HG03045 (cell line): Measurements from ENCODE around the gene SELPLG.
"Not testable (repeated sequence)": the region's sequence is repeated elsewhere in the genome, so short reads cannot be mapped to it uniquely, and the experiment has no call there.

Source experiments
- ATAC-seq: cut with Tn5 transposase; IDR thresholded peaks from one replicate; pipeline ENCODE4 v1.9.1; 2021; ENCODE audit warnings: mild to moderate bottlenecking, moderate library complexity; ENCODE audit not compliant: unreplicated experiment

The SELPLG gene, protein sequence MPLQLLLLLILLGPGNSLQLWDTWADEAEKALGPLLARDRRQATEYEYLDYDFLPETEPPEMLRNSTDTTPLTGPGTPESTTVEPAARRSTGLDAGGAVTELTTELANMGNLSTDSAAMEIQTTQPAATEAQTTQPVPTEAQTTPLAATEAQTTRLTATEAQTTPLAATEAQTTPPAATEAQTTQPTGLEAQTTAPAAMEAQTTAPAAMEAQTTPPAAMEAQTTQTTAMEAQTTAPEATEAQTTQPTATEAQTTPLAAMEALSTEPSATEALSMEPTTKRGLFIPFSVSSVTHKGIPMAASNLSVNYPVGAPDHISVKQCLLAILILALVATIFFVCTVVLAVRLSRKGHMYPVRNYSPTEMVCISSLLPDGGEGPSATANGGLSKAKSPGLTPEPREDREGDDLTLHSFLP

DNA sequence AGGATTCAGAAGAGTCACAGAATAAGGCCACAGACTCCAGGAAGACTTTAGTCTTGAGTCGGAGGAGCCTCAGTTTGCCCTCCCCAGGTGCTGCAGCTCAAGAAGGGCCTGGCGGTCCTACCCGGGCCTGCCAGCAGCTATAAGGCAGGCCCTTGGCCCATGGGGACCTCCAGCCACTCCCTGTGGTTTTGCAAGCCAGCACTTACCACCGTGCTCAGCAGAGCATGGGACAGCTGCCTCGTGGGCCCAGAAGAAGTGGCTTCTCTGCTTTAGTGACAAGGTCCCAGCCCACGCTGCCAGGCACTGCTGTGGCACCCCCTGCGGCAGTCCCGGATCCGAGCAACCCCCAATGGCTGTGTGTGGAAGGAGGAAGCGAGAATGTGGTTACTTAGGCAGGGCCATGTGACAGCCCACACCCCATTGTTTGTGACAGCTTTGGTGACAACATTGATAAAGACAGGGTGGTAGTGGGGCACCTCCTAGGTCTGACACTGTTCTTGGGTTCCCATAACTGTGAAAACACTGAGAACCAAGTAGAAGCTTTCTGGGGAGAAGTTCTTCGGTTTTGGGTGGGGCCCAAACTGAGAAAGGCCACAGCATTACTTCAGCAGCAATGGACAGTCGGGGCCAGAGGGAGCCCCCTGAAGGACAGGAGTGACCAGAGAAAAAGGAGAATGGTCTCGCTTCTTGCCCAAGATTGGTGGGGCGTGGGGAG is at the start of gene SELPLG:
TSS of gene SELPLG (minus strand) at position 361 of the 715 bp plus-strand sequence. CDS start 9,587 bp downstream, outside the sequence.
- peak; percentile 51 for ATAC-seq

DNA sequence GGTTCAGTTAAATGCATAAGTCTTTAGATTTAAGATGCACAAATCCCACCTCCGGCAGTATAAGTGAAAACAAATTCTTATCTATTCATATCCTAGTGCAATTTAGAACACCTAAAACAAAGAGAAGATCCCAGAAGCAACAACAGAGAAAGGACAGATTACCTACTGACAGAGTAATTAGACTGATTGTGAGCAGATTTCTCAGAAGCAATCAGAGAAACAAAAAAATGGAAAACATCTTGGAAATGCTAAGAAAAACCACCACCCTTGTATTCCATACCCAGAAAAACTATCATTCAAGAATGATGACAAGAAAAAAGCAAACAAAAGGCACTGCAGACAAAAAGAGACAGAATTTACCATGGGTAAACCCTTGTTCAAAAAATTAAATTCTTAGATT is 47.6 kb upstream of the SELPLG start:
- ATAC-seq, result no peak

DNA sequence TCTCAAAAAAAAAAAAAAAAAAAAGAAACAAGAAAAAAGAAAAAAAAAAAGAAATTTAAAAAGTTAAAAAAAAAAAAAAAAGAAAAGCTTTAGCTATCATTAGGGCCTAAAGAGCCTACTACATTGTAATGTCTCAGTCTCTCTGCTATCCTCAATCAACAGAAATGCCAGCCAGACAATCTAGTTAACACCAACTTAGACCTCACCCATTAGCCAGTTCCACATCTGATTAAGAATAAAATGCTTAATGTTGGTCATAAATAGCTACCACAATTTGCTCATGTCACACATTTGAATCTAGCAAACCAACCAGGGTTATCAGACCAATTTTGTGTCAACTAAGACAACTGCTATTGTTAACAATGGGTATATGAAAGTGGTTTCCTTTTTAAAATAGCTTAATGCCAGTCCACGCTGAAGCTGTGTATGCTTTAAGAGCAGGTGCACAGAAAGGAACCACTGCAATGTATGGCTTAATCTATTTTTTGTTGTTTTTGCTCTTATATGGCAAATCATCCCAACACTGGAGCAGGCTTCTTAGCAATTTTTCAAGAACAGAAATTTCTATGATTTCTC is 45.5 kb upstream of the SELPLG start:
- no peak for ATAC-seq

DNA sequence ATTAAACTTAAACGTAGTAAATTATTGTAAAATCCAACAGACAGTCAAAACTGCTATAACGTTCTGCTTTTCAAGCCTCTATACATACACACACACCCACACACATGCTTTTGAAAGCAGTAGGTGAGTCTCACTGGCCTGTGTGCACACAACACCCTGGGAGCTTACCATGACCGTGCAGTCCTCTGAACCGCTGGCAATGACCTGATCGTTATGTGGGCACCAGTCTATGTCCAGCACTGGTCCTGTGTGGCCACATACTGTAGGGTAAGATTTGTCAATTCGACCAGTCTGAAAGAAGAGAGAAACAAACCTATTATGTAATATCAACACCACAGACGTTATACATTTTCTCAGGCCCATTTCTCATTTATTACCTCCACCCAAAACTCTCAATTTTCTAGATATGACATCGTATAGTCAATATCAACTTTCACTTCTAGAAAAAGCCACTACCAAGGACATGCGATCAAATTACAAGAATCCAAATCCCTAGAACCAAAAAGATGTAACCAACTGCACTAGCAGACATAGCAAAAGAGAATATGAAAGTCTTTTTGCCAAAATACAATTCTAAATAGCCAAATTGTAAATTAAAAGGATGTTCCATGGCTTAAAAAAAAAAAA is 44.5 kb upstream of the SELPLG start:
- no peak for ATAC-seq

DNA sequence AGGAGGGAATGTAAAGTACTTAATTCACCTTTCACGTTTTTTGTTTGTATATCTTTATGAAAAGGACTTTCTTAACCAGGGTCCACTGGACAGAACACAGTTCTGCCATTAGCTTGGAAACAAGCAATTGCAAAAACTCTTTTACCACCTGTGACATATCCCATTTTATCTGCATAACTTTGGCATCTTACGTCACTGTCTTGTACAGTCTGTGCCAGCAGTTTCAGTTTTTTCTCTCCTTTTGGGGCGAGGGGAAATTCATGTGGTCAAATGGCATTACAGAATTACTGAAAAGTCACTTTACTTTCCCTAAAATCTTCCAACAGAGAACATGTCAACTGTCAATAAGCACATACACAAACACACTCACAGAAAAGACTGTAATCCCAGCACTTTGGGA is 43.7 kb upstream of the SELPLG start:
- no peak for ATAC-seq

DNA sequence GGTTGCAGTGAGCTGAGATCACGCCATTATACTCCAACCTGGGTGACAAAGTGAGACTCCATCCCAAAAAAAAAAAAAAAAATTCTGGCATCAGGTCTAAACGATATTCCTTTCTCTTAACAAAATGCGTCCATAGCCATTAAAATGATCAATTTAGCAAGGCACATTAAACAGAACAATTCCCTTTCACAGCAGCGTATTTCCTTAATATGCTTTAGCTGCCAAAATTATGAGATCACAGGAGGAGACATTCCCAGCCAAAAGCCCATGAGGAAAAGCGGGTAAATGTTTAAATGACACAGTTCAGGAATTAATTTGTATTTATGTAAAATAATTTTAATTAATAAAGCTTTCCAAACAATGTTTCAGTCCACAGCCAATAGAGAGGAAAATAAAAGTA is 43.0 kb upstream of the SELPLG start:
- ATAC-seq, result no peak

DNA sequence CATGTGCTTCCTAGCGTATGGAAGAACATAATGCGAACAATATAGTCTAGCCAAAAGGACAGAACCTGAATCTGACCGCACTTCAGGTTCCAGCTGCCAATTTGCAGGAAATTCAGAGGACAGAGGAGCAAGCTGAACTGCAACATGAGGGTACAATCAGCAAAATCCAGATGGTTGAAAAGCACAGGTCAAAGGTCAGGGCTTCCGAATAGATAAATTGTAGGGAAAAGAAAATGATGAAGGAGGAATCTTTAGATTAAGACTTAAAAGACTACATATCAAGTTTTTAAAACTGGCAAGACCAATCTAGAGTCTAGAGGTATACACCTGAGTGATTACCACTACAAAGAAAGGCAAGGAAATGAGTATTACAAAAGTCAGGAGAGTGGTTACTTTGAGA is 42.1 kb upstream of the SELPLG start:
- no peak for ATAC-seq

DNA sequence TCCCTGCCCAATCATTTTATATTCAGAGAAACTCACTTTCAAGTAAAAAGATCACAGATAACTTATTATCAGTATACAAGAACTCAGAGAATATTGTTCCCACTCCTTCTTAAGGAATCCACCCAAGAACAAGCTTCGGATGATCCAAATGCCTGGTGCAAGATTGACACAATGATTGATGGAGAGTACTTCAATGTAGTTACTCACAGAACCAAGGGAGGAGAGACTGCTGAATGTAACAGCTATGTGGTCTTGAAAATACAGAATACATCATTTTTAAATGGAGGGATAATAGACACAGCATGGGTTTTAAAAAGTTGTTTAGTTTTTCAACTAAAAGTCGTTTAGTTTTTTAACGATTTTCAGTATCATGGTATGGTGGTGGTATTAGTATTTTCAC is 38.4 kb upstream of the SELPLG start:
- ATAC-seq, result no peak

DNA sequence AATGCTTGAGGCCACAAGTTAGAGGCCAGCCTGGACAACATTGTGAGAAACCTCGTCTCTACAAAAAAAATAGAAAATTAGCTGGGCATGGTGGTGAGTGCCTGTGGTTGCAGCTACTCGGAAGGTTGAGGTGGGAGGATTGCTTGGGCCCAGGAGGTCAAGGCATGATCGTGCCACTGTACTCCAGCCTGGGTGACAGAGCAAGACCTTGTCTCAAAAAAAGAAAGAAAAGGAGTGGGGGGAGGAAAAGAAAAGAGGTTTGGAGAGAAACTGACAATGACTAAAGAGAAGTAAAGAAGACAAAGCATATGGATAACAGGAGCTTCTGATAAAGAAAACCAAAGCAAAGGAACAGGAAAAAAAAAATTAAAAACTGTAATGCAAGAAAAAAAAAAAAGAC is 37.4 kb upstream of the SELPLG start:
- ATAC-seq, result no peak

DNA sequence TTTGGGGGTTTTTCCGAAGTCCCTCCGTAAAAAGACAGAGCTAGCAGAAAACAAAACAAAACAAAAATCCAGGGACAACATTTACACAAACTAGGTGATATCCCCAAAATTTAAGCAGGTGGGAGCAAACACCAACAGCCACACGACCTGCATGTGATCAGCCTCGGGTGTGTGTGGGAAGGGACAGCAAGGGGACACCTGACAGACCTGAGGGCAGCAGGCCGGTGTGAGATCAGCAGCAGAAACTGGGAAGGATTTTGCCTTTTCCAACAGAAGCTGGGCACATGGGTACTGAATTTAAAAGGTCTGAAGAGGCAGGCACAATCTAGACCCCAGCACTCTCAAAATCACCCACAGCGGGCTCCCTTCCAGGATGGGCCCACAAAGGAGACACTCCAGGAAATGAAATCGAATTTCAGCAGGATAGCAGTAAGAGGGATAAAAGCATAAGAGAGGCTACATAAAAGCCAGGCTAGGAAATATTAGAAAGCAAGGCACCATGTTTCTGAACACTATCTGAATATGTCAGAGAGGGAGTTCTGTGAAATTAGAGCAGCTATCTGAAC is 36.5 kb upstream of the SELPLG start:
- no peak for ATAC-seq

DNA sequence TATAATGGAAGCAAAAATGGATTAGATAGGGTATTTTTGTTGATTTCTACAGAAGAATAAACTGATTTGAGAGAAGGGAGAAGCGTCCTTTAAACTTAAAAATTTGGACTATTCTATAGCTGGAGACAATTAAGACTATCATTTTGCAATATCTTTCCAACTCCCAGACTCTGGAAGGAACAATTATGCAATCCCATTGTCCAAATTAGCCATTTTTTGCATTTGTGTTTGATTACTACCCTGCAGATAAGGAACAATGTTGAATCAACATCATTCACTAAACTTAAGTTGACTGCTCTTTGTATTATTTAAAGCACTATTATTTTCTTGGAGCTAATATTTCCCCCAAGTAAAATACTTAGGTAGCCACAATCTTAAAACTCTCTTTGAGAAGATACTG is 34.8 kb upstream of the SELPLG start:
- ATAC-seq, result no peak

DNA sequence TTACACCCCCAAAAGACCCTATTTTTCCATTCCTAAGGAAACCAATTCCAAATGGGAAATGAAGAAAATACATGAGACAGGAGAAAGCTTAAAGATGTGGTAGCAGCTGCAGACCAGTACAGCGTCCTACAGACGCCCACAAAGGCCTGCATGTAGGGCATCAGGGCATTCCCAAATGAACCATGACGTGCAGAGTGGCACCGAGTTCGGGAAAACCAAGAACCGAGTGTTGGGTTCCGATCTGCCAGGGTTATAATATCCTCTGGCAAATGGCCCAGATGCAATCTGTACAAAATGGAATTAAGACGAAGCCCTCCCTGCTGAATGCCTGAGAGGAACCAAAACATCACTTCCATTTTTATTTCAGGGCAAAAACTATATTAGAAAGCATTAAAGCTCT is 34.4 kb upstream of the SELPLG start:
- ATAC-seq, result no peak

DNA sequence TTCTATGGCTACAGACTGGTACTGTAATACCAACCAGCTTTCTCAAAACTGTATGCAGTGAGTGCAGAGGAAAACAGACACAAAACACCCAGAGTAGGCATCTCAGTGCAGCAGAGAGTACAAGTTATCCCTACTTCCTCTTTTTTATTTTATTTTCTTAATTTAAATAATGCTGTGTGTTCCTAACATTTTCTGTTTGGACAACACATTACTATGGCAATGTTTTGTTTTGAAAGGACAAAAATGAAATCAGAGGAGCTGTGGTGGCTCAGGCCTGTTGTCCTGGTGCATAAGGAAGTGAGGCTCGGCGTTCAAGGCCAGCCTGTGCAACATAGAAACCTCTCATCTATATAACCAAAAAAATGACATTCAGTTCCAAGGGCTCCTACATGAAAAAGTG is 33.7 kb upstream of the SELPLG start:
- ATAC-seq, result no peak

DNA sequence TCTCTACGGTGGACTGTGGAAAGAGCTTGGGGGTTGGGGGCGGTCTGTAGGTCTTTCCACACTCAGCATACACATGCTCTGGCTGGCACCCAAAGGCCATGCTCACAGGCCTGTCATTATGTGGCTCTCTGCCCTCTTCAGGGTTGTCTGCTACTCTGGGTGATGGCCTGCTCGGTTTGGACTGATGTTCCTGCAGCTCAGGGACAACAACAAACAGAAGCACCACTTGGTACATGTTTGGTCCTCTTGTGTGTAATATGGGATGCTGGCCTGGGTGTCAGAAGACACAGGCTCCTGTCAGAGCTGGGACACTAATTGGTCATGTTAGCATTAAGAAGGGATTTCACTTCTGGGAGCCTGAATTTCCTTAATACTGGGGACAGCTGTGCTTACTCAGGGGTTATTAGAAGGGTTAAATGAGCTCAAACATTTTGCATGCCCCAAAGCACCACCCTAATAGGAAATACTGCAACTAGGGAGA is 32.7 kb upstream of the SELPLG start:
- ATAC-seq, result no peak

DNA sequence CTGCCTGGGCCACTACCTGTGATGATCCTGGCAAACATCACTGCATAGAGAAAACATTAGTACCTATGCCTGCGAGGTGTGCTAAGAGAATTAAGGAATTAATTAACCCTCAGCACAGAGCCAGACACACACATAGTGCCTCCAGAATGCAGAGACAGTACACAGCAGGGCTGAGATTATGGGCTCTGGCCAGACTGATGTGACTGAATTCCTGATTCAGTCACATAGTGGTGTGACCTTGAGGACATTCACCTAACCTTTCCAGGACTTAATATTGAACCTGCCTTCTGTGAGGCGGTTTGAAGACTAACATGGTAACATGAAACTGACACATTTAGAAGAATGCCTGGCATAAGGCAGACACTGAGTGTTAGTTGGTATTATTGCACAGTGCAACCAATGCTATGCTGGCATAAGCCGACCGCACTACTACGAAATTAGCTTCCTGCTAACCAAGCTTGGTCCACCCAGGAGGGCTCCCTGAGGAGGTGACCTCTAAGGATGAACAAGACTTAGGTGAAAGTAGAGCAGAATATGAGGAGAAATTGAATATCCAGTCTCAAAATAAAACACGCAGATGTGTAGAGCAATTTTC is 32.0 kb upstream of the SELPLG start:
- no peak for ATAC-seq

DNA sequence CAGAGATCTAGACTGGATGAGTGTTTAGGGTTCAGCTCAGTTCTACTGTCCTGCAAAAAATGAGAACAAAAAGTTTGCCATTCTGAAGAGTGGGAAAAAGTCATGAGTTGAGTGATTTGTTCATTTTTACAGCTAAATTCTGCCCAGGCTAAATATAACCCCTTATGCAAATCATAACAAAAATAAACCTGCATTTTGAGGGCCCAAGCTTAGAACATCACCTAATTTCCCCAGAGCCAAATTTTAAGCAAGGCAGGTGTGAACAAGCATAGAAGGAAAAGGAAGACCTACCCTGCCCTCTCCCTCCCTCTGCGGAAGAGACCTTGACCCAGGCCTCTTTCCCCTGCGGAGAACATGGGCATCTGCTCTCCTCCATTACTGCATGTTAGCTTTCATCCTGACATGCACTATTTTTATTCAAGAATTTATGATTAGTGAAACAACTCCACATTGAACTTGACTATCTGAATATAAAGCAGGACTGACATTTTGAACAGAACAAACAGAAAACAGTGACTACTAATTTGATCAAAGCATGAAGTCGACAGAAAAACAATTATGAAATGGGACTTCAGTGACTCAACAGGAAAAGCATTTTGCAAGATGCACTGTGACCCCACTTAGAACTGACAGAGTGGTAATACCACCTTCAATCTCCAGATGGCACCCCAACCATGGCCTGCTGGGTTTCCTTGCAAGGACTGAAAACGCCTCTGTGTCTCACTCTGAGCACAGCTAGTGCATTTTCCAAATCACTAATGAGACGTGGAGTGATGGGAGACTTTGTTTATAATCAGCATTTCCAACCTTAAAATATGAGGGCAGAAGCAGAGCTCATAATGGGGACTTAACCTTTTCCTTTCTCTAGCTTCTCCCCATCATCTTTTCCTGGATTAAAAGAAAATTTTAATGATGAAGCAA is 30.9 kb upstream of the SELPLG start:
- ATAC-seq, result peak; percentile 67

DNA sequence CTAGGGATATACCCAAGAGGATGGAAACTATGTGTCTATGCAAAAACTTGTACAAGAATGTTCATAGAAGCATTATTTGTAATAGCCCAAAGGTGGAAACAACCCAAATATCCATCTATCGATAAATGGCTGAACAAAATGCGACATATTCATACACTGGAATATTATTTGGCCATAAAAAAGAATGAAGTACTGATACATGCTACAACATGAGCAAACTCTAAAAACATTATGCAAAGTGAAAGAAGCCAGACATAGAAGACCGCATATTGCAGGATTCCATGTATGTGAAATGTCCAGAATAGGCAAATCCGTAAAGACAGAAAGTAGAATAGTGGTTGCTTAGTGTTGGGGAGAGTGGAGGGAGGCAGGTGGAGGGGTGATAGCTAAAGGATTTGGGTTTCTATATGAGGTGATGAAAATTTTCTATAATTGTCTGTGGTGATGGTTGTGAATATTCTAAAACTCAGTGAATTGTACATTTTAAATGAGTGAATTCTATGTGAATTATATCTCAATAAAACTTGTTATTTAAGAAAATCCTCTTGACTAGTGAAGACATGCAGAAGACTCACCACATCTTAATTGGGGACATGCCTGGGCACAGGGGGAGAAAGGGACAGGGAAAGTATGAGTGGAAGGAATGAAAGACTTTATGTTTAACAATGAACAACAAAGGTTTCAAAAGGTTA is 29.8 kb upstream of the SELPLG start:
- ATAC-seq, result no peak

DNA sequence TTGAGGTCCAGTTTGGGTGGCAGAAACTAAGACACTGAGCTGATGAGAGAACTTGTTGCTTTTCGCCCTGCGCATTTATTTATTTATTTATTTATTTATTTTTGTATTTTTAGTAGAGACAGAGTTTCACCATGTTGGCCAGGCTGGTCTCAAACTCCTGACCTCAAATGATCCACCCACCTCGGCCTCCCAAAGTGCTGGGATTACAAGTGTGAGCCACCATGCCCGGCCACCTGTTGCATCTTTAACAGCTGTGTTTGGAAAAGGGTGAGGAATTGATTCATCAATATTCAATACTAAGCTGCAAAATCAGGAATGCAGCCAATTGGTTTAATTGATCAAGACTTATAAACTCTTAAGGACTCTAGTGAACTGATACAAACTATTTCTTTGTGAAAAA is 24.4 kb upstream of the SELPLG start:
- ATAC-seq, result not testable (repeated sequence)

DNA sequence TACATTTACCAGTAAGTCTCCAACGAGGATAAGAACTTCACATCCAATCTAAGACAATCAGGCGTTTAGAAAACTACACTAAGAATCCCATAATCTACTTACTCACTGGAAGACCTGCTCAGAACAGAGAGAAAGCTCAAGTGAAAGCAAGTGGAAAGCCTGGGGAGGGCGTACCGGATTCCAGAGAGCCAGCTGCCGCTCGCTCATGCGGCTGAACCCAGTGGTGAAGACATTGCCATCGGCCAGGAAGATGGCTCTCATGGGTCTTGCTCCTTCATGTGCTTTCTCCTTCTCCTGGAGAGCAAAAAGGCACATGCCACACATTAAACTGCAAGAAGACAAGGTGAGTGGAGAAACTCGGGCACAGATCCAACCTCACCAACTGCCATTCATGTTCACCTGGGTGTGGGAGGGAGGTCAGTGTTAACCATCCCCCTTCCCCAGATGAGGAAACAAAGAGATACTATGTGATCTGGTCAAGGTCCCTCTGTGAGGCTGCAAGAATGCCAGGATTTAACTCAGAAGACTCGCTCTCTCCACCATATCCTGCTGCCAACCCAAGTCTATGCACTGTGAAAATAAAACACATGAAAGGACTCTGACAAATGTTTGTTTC is 23.5 kb upstream of the SELPLG start:
- no peak for ATAC-seq
